Panc1 (cell line): Measurements from ENCODE around the gene INPP4A.

Source experiments
- REST ChIP-seq, 2 experiments: IDR thresholded peaks; 2 replicates each; pipeline ENCODE4 v1.6.1; 2011 to 2012; ENCODE audit warnings: low read depth in 2 of 2, control low read depth in 1 of 2, low read length in 1 of 2, mild to moderate bottlenecking in 1 of 2, moderate library complexity in 1 of 2; ENCODE audit not compliant: insufficient read depth in 1 of 2
- SIN3A ChIP-seq: IDR thresholded peaks from 2 replicates; pipeline ENCODE4 v1.6.1; 2012; ENCODE audit warnings: low read depth, mild to moderate bottlenecking, low read length, moderate library complexity, borderline replicate concordance; ENCODE audit not compliant: insufficient read depth

- TF ChIP-seq SIN3A (no peak), REST (IDR thresholded peaks at IDR 0.05; ENCODE audit: insufficient read depth in 1 of 2, low read depth in 2 of 2, low read length in 1 of 2) (no peak)
Observed at GRCh38 chr2:98508709-98509066, 64.0 kb downstream of the INPP4A start.
